Measurements from ENCODE around the gene PDLIM3. TPM values are rescaled to one million over a fixed set of nuclear protein-coding genes. Genes with fewer than 3 reads are reported as not detected.

The PDLIM3 gene
- total and polyA plus RNA-seq, 2 of the 13 experiments (the other 11 are each of a cell fraction or from before 2014, with no cell fraction given): 5.9 to 14.0 TPM

GRCh38 chr4:185534866-185535611, at the start of gene PDLIM3 (continued):
- 0 out of 2 replicates have a peak, but pooled peaks have one; percentile 30 for TF ChIP-seq ZNF235 (CRISPR knock-in tag; IDR thresholded peaks at IDR 0.05; ENCODE audit: borderline replicate concordance)
- no peak for TF ChIP-seq ATF7-NPFF (CRISPR knock-in tag; IDR thresholded peaks at IDR 0.05; ENCODE audit: low read depth)
- TF ChIP-seq ZNF800 (CRISPR knock-in tag; IDR thresholded peaks at IDR 0.05): 0 out of 2 replicates have a peak, but pooled peaks have one; percentile 37
- 0 out of 2 replicates have a peak, but pooled peaks have one; percentile 17 for TF ChIP-seq KAT8 (CRISPR knock-in tag; IDR thresholded peaks at IDR 0.05)
- TF ChIP-seq, protein P1, sequence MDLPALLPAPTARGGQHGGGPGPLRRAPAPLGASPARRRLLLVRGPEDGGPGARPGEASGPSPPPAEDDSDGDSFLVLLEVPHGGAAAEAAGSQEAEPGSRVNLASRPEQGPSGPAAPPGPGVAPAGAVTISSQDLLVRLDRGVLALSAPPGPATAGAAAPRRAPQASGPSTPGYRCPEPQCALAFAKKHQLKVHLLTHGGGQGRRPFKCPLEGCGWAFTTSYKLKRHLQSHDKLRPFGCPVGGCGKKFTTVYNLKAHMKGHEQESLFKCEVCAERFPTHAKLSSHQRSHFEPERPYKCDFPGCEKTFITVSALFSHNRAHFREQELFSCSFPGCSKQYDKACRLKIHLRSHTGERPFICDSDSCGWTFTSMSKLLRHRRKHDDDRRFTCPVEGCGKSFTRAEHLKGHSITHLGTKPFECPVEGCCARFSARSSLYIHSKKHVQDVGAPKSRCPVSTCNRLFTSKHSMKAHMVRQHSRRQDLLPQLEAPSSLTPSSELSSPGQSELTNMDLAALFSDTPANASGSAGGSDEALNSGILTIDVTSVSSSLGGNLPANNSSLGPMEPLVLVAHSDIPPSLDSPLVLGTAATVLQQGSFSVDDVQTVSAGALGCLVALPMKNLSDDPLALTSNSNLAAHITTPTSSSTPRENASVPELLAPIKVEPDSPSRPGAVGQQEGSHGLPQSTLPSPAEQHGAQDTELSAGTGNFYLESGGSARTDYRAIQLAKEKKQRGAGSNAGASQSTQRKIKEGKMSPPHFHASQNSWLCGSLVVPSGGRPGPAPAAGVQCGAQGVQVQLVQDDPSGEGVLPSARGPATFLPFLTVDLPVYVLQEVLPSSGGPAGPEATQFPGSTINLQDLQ (CRISPR knock-in tag; IDR thresholded peaks at IDR 0.05): peak; percentile 64; the same call in 1 of the 2 replicates
- TF ChIP-seq NFE2L2 (IDR thresholded peaks at IDR 0.05; ENCODE audit: low read length): no peak
- TF ChIP-seq ATF2 (CRISPR knock-in tag; IDR thresholded peaks at IDR 0.05): peak; percentile 75
- TF ChIP-seq DRAP1 (CRISPR knock-in tag; IDR thresholded peaks at IDR 0.05): 0 out of 2 replicates have a peak, but pooled peaks have one; percentile 51
- TF ChIP-seq EZH2 (conservative IDR thresholded peaks at IDR 0.05; ENCODE audit: low read depth, low read length): 0 out of 2 replicates have a peak, but pooled peaks have one; percentile 52
- TF ChIP-seq CREB1 (IDR thresholded peaks at IDR 0.05): peak; percentile 87
- no peak for TF ChIP-seq CREB1 (CRISPR knock-in tag; IDR thresholded peaks at IDR 0.05)
- TF ChIP-seq UBTF (CRISPR knock-in tag; IDR thresholded peaks at IDR 0.05): peak; percentile 72; the same call in 1 of the 2 replicates
- peak; percentile 39; the same call in 1 of the 2 replicates for TF ChIP-seq MTA1 (CRISPR knock-in tag; IDR thresholded peaks at IDR 0.05; ENCODE audit: borderline replicate concordance)
- TF ChIP-seq, protein P2, sequence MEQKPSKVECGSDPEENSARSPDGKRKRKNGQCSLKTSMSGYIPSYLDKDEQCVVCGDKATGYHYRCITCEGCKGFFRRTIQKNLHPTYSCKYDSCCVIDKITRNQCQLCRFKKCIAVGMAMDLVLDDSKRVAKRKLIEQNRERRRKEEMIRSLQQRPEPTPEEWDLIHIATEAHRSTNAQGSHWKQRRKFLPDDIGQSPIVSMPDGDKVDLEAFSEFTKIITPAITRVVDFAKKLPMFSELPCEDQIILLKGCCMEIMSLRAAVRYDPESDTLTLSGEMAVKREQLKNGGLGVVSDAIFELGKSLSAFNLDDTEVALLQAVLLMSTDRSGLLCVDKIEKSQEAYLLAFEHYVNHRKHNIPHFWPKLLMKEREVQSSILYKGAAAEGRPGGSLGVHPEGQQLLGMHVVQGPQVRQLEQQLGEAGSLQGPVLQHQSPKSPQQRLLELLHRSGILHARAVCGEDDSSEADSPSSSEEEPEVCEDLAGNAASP (CRISPR knock-in tag; IDR thresholded peaks at IDR 0.05; ENCODE audit: borderline replicate concordance): peak; percentile 41; the same call in 1 of the 2 replicates
- TF ChIP-seq, protein P3, sequence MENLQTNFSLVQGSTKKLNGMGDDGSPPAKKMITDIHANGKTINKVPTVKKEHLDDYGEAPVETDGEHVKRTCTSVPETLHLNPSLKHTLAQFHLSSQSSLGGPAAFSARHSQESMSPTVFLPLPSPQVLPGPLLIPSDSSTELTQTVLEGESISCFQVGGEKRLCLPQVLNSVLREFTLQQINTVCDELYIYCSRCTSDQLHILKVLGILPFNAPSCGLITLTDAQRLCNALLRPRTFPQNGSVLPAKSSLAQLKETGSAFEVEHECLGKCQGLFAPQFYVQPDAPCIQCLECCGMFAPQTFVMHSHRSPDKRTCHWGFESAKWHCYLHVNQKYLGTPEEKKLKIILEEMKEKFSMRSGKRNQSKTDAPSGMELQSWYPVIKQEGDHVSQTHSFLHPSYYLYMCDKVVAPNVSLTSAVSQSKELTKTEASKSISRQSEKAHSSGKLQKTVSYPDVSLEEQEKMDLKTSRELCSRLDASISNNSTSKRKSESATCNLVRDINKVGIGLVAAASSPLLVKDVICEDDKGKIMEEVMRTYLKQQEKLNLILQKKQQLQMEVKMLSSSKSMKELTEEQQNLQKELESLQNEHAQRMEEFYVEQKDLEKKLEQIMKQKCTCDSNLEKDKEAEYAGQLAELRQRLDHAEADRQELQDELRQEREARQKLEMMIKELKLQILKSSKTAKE (CRISPR knock-in tag; IDR thresholded peaks at IDR 0.05; ENCODE audit: borderline replicate concordance): no peak
